ENCODE data around the gene TRIM33.

Gene TRIM33

DNA sequence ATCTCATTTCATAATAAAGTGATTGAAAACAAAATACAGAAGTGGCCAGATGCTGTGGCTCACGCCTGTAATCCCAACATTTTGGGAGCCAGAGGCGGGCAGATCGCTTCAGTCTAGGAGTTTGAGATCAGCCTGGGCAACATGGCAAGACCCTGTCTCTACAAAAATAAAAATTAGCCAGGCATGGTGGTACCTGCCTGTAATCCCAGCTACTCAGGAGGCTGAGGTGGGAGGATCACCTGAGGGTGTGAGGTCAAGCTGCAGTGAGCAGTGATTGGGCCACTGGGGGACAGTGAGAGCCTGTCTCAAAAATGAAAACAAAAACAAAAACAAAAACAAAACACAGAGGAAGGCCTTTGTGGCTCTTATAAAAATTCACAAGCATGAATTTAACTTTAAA, 38.6 kb downstream of the TRIM33 start:
- TF ChIP-seq, protein P1, sequence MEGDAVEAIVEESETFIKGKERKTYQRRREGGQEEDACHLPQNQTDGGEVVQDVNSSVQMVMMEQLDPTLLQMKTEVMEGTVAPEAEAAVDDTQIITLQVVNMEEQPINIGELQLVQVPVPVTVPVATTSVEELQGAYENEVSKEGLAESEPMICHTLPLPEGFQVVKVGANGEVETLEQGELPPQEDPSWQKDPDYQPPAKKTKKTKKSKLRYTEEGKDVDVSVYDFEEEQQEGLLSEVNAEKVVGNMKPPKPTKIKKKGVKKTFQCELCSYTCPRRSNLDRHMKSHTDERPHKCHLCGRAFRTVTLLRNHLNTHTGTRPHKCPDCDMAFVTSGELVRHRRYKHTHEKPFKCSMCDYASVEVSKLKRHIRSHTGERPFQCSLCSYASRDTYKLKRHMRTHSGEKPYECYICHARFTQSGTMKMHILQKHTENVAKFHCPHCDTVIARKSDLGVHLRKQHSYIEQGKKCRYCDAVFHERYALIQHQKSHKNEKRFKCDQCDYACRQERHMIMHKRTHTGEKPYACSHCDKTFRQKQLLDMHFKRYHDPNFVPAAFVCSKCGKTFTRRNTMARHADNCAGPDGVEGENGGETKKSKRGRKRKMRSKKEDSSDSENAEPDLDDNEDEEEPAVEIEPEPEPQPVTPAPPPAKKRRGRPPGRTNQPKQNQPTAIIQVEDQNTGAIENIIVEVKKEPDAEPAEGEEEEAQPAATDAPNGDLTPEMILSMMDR (IDR thresholded peaks at IDR 0.05; ENCODE audit: insufficient read depth, low read depth, low read length, missing control alignments): no peak
- DNase-seq (ENCODE audit: low read depth): no peak
- no peak overlapping the region for H3K4me3 ChIP-seq (ENCODE audit: low read depth, low read length)

- DNase-seq (ENCODE audit: low read depth): no peak
- H3K4me3 ChIP-seq (ENCODE audit: low read depth, low read length): no peak overlapping the region
- TF ChIP-seq, protein P1 (IDR thresholded peaks at IDR 0.05; ENCODE audit: insufficient read depth, low read depth, low read length, missing control alignments): no peak
These were observed 40.3 kb downstream of the TRIM33 start for GRCh38 chr1:114470681-114471080.

- no peak overlapping the region for H3K4me3 ChIP-seq (ENCODE audit: low read depth, low read length)
- peak; percentile 36 for DNase-seq (ENCODE audit: low read depth)
- TF ChIP-seq, protein P1 (IDR thresholded peaks at IDR 0.05; ENCODE audit: insufficient read depth, low read depth, low read length, missing control alignments): no peak
These were observed 42.1 kb downstream of the TRIM33 start for GRCh38 chr1:114468710-114469468.

GRCh38 chr1:114468047-114468446, 43.0 kb downstream of the TRIM33 start:
- H3K4me3 ChIP-seq (ENCODE audit: low read depth, low read length): no peak overlapping the region
- TF ChIP-seq, protein P1 (IDR thresholded peaks at IDR 0.05; ENCODE audit: insufficient read depth, low read depth, low read length, missing control alignments): no peak
- peak; percentile 27 for DNase-seq (ENCODE audit: low read depth)

DNA sequence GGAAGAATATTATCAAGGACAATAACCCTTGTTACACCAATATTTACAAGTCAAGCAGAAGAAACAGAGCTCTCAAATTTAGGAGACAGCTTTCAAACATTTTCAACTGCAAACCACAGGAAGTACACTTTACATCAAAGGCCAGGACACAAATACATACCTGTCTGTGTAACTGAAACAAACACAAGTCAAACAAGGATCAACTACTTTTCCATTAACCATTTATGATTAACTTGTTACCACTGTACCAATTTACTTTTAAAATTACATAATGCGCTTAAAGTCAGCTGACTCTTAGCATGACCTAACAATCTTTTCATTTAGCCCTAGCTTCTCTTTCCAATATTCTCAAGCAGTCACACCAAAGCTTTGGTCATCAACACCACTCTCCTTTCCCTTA, 43.5 kb downstream of the TRIM33 start:
- peak; percentile 30 for DNase-seq (ENCODE audit: low read depth)
- no peak overlapping the region for H3K4me3 ChIP-seq (ENCODE audit: low read depth, low read length)
- TF ChIP-seq, protein P1 (IDR thresholded peaks at IDR 0.05; ENCODE audit: insufficient read depth, low read depth, low read length, missing control alignments): no peak

GRCh38 chr1:114466334-114467014, 44.5 kb downstream of the TRIM33 start:
- TF ChIP-seq, protein P1 (IDR thresholded peaks at IDR 0.05; ENCODE audit: insufficient read depth, low read depth, low read length, missing control alignments): no peak
- no peak for DNase-seq (ENCODE audit: low read depth)
- H3K4me3 ChIP-seq (ENCODE audit: low read depth, low read length): no peak overlapping the region

All from GM12865 (cell line).